IPS-18c (cell line): ENCODE measurements around the gene ENOPH1.

Experiments
- H3K4me3 ChIP-seq: 2 replicates; pipeline ENCODE4 v1.7.0; 2013; ENCODE audit warnings: low read depth, mild to moderate bottlenecking, low read length, moderate library complexity; ENCODE audit not compliant: insufficient read depth
- H3K9me3 ChIP-seq: one replicate; pipeline ENCODE4 v1.6.1; 2013; ENCODE audit warnings: mild to moderate bottlenecking, low read length, moderate library complexity; ENCODE audit not compliant: control insufficient read depth, insufficient read depth

The ENOPH1 gene

GRCh38 chr4:82421796-82422560 lies 8.4 kb upstream of the ENOPH1 start:
- H3K9me3 ChIP-seq = no peaks in the 10 kb centered on the region
- H3K4me3 ChIP-seq = no peak overlapping the region

GRCh38 chr4:82422616-82423015 lies 7.8 kb upstream of the ENOPH1 start:
- Histone ChIP-seq H3K4me3 (no peak overlapping the region), H3K9me3 (no peaks in the 10 kb centered on the region)

GRCh38 chr4:82423245-82424054 lies 6.9 kb upstream of the ENOPH1 start:
- Histone ChIP-seq H3K4me3 (no peak overlapping the region), H3K9me3 (no peaks in the 10 kb centered on the region)

GRCh38 chr4:82425478-82425877 lies 4.9 kb upstream of the ENOPH1 start:
- no peaks in the 10 kb centered on the region for H3K9me3 ChIP-seq
- H3K4me3 ChIP-seq = no peak overlapping the region

- H3K4me3 ChIP-seq = peak overlapping the region; percentile 94
- H3K9me3 ChIP-seq = no peaks in the 10 kb centered on the region
Measured at GRCh38 chr4:82428526-82428968, 1.8 kb upstream of the ENOPH1 start.

- H3K4me3 ChIP-seq = peak overlapping the region; percentile 94
- no peaks in the 10 kb centered on the region for H3K9me3 ChIP-seq
Measured at GRCh38 chr4:82428969-82429727, 1.2 kb upstream of the ENOPH1 start.

GRCh38 chr4:82429728-82430192 lies 630 bp upstream of the ENOPH1 start:
- no peaks in the 10 kb centered on the region for H3K9me3 ChIP-seq
- peak overlapping the region; percentile 94 for H3K4me3 ChIP-seq

GRCh38 chr4:82430964-82431745 lies 765 bp downstream of the ENOPH1 start:
- Histone ChIP-seq H3K9me3 (no peaks in the 10 kb centered on the region), H3K4me3 (peak overlapping the region; percentile 94)

- Histone ChIP-seq H3K9me3 (no peaks in the 10 kb centered on the region), H3K4me3 (no peak overlapping the region)
Measured at GRCh38 chr4:82431831-82432230, 1.4 kb downstream of the ENOPH1 start.

GRCh38 chr4:82432596-82432995 lies 2.2 kb downstream of the ENOPH1 start:
- no peak overlapping the region for H3K4me3 ChIP-seq

GRCh38 chr4:82433791-82434190 lies 3.4 kb downstream of the ENOPH1 start:
- H3K9me3 ChIP-seq = no peaks in the 10 kb centered on the region
- no peak overlapping the region for H3K4me3 ChIP-seq

More at GRCh38 chr4:82432596-82432995, 2.2 kb downstream of the ENOPH1 start:
- no peaks in the 10 kb centered on the region for H3K9me3 ChIP-seq

GRCh38 chr4:82434949-82435348 lies 4.6 kb downstream of the ENOPH1 start:
- Histone ChIP-seq H3K4me3 (no peak overlapping the region), H3K9me3 (no peaks in the 10 kb centered on the region)

- Histone ChIP-seq H3K4me3 (no peak overlapping the region), H3K9me3 (no peaks in the 10 kb centered on the region)
Measured at GRCh38 chr4:82436130-82436529, 5.7 kb downstream of the ENOPH1 start.

- Histone ChIP-seq H3K9me3 (no peaks in the 10 kb centered on the region), H3K4me3 (no peak overlapping the region)
Measured at GRCh38 chr4:82436780-82437179, 6.4 kb downstream of the ENOPH1 start.

- Histone ChIP-seq H3K9me3 (no peaks in the 10 kb centered on the region), H3K4me3 (peak overlapping the region; percentile 10; the same call in 1 of the 2 replicates)
Measured at GRCh38 chr4:82437285-82438005, 7.1 kb downstream of the ENOPH1 start.

GRCh38 chr4:82439088-82439487 lies 8.7 kb downstream of the ENOPH1 start:
- Histone ChIP-seq H3K9me3 (no peaks in the 10 kb centered on the region), H3K4me3 (no peak overlapping the region)
